HEK293 (cell line): ENCODE measurements around the gene GPR62.

Source experiments
- CTCF ChIA-PET: fragments of 350-600 bp; formaldehyde crosslinking; extraction: SDS; loops from one replicate; lab custom pipeline; 2021; ENCODE audit warnings: antibody characterized with exemption; lab: Yijun Ruan, JAX
- POLR2A ChIA-PET: fragments of 300-600 bp; formaldehyde crosslinking; extraction: SDS; loops from one replicate; lab custom pipeline; 2020; ENCODE audit warnings: antibody characterized with exemption, inconsistent platforms; lab: Yijun Ruan, JAX
- H3K27ac ChIP-seq: fragments of 200-500 bp; sonication (Bioruptor generic); 2 replicates; pipeline ENCODE4 v1.5.1; 2014; ENCODE audit warnings: low read depth, low read length, control low read depth, inconsistent platforms; ENCODE audit errors: extremely low read depth
- H3K36me3 ChIP-seq, 2 experiments: fragments of 200-500 bp in 1 of 2; sonication (Bioruptor generic) in 1 of 2; 1 replicate in 1 of 2; 2 replicates in 1 of 2; pipeline ENCODE4 v1.5.1; 2014 to 2017; ENCODE audit warnings: inconsistent platforms in 2 of 2, low read length in 2 of 2; ENCODE audit not compliant: control insufficient read depth in 2 of 2, insufficient read depth in 1 of 2
- H3K4me1 ChIP-seq: fragments of 200-500 bp; sonication (Bioruptor generic); 2 replicates; pipeline ENCODE4 v1.5.1; 2014; ENCODE audit warnings: mild to moderate bottlenecking, low read length, inconsistent platforms; ENCODE audit not compliant: control insufficient read depth, insufficient read depth
- H3K4me3 ChIP-seq: 2 replicates; pipeline ENCODE4 v1.5.1; 2011; ENCODE audit warnings: low read depth, mild to moderate bottlenecking, control low read depth, low read length, moderate library complexity
- H3K9me3 ChIP-seq: fragments of 200-500 bp; sonication (Bioruptor generic); 2 replicates; pipeline ENCODE4 v1.5.1; 2014; ENCODE audit warnings: low read depth, low read length, inconsistent platforms; ENCODE audit not compliant: control insufficient read depth, insufficient read depth
- BCL11B ChIP-seq: fragments of 450-650 bp; formaldehyde crosslinking; IDR thresholded peaks from 2 replicates; pipeline ENCODE4 v1.5.1; 2016; ENCODE audit warnings: low read depth, missing biosample characterization, missing genetic modification characterization
- GFI1B ChIP-seq: fragments of 450-650 bp; formaldehyde crosslinking; IDR thresholded peaks from 2 replicates; pipeline ENCODE4 v1.5.1; 2016; ENCODE audit warnings: missing biosample characterization, missing genetic modification characterization
- GLIS1 ChIP-seq: fragments of 450-650 bp; formaldehyde crosslinking; IDR thresholded peaks from 2 replicates; pipeline ENCODE4 v1.5.1; 2016; ENCODE audit warnings: missing biosample characterization, missing genetic modification characterization
- KLF1 ChIP-seq: fragments of 450-650 bp; formaldehyde crosslinking; IDR thresholded peaks from 2 replicates; pipeline ENCODE4 v1.5.1; 2016; ENCODE audit warnings: missing biosample characterization, missing genetic modification characterization
- MZF1 ChIP-seq: fragments of 450-650 bp; formaldehyde crosslinking; IDR thresholded peaks from 2 replicates; pipeline ENCODE4 v1.5.1; 2017; ENCODE audit warnings: missing biosample characterization, missing genetic modification characterization, borderline replicate concordance
- SP7 ChIP-seq: fragments of 450-650 bp; formaldehyde crosslinking; IDR thresholded peaks from 2 replicates; pipeline ENCODE4 v1.5.1; 2016; ENCODE audit warnings: missing biosample characterization, missing genetic modification characterization
- ZNF202 ChIP-seq: fragments of 450-650 bp; formaldehyde crosslinking; IDR thresholded peaks from 2 replicates; pipeline ENCODE4 v1.5.1; 2016; ENCODE audit warnings: missing biosample characterization, missing genetic modification characterization, borderline replicate concordance
- ZNF266 ChIP-seq: fragments of 450-650 bp; formaldehyde crosslinking; IDR thresholded peaks from 2 replicates; pipeline ENCODE4 v1.5.1; 2016; ENCODE audit warnings: missing biosample characterization, missing genetic modification characterization, low read depth
- ZNF274 ChIP-seq, 2 experiments: fragments of 200-500 bp in 1 of 2; fragments of 450-650 bp in 1 of 2; sonication (Bioruptor generic) in 1 of 2; formaldehyde crosslinking in 1 of 2; IDR thresholded peaks; 2 replicates each; pipeline versions ENCODE4 v1.5.1 to v1.6.1; 2014 to 2016; ENCODE audit warnings: borderline replicate concordance in 1 of 2, inconsistent platforms in 1 of 2, low read length in 1 of 2, missing biosample characterization in 1 of 2, missing genetic modification characterization in 1 of 2
- ZNF341 ChIP-seq: fragments of 450-650 bp; formaldehyde crosslinking; IDR thresholded peaks from 2 replicates; pipeline ENCODE4; 2016; ENCODE audit warnings: low read depth, missing biosample characterization, missing genetic modification characterization
- ZNF37A ChIP-seq: fragments of 450-650 bp; IDR thresholded peaks from 2 replicates; pipeline ENCODE4 v1.5.1; 2018; ENCODE audit warnings: missing biosample characterization, missing genetic modification characterization
- ZNF394 ChIP-seq: fragments of 450-650 bp; formaldehyde crosslinking; IDR thresholded peaks from 2 replicates; pipeline ENCODE4 v1.5.1; 2016; ENCODE audit warnings: missing biosample characterization, missing genetic modification characterization, mild to moderate bottlenecking, moderate library complexity, borderline replicate concordance
- ZNF48 ChIP-seq: fragments of 450-650 bp; formaldehyde crosslinking; IDR thresholded peaks from 2 replicates; pipeline ENCODE4 v1.5.1; 2016; ENCODE audit warnings: missing biosample characterization, missing genetic modification characterization
- ZNF514 ChIP-seq: fragments of 450-650 bp; formaldehyde crosslinking; IDR thresholded peaks from 2 replicates; pipeline ENCODE4 v1.5.1; 2016; ENCODE audit warnings: missing biosample characterization, missing genetic modification characterization
- ZNF600 ChIP-seq: fragments of 450-650 bp; formaldehyde crosslinking; IDR thresholded peaks from 2 replicates; pipeline ENCODE4 v1.5.1; 2016; ENCODE audit warnings: missing biosample characterization, missing genetic modification characterization
- ZNF610 ChIP-seq: fragments of 450-650 bp; formaldehyde crosslinking; IDR thresholded peaks from 2 replicates; pipeline ENCODE4 v1.5.1; 2016; ENCODE audit warnings: missing biosample characterization, missing genetic modification characterization, borderline replicate concordance
- ZNF664 ChIP-seq: fragments of 450-650 bp; formaldehyde crosslinking; IDR thresholded peaks from 2 replicates; pipeline ENCODE4 v1.5.1; 2016; ENCODE audit warnings: missing biosample characterization, missing genetic modification characterization
- ZNF768 ChIP-seq: fragments of 450-650 bp; formaldehyde crosslinking; IDR thresholded peaks from 2 replicates; pipeline ENCODE4 v1.5.1; 2018; ENCODE audit warnings: missing biosample characterization, mild to moderate bottlenecking, missing genetic modification characterization
- ZNF791 ChIP-seq: fragments of 450-650 bp; formaldehyde crosslinking; IDR thresholded peaks from 2 replicates; pipeline ENCODE4 v1.5.1; 2016; ENCODE audit warnings: missing biosample characterization, missing genetic modification characterization
- TF ChIP-seq, protein P1 (sequence below): fragments of 450-650 bp; formaldehyde crosslinking; IDR thresholded peaks from 2 replicates; pipeline ENCODE4 v1.5.1; 2016; ENCODE audit warnings: missing biosample characterization, missing genetic modification characterization
- TF ChIP-seq, protein P2 (sequence below): IDR thresholded peaks from 2 replicates; pipeline ENCODE4 v1.6.1; 2011; ENCODE audit warnings: mild to moderate bottlenecking, low read depth, low read length, borderline replicate concordance
- TF ChIP-seq, protein P3 (sequence below): fragments of 450-650 bp; formaldehyde crosslinking; IDR thresholded peaks from 2 replicates; pipeline ENCODE4 v1.5.1; 2016; ENCODE audit warnings: missing biosample characterization, missing genetic modification characterization

The GPR62 gene

DNA sequence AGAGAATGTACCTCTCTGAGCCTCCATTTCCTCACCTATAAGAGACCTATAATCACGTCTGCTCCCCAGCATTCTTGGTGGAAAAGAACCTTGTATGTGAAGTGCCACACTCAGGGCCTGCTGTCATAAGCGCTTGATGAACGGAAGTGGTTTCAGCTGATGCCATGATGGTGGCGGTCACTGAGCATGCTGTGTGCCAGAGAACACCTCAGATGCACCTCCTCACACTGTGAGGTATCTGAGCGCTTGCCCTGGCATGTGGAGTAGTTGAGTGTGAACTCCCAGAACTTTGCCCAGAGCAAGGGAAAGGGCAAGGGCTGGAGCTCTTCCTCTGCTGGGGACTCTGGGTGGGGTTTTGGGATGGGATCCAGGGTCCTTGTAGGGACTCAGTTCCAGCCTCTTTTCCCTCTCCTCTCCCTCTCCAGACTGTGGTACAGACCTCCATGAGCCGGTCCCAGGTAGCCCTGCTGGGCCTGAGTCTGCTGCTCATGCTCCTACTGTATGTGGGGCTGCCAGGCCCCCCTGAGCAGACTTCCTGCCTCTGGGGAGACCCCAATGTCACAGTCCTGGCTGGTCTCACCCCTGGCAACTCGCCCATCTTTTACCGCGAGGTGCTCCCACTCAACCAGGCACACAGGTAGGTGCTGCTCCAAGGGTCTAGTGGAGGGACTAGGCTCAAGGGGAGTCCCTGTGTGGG lies 22.4 kb downstream of the GPR62 start:
- Histone ChIP-seq H3K36me3 (peaks cover 0 to 8% of the 10 kb centered on the region in 2 experiments; a peak in 1 of 3 replicates), H3K27ac (no peak overlapping the region), H3K9me3 (no peaks in the 10 kb centered on the region), H3K4me1 (no peaks in the 10 kb centered on the region), H3K4me3 (no peak overlapping the region)
- ChIA-PET CTCF (interaction anchor here (0.8 kb wide), 1 partner anchor 36 kb away, joined by 3 read pairs; the partner anchor contains the start of gene RRP9), POLR2A (interaction anchor here (1.6 kb wide), 1 partner anchor 15 kb away, joined by 4 read pairs; no protein-coding TSS in a partner anchor)
- TF ChIP-seq, protein P1, sequence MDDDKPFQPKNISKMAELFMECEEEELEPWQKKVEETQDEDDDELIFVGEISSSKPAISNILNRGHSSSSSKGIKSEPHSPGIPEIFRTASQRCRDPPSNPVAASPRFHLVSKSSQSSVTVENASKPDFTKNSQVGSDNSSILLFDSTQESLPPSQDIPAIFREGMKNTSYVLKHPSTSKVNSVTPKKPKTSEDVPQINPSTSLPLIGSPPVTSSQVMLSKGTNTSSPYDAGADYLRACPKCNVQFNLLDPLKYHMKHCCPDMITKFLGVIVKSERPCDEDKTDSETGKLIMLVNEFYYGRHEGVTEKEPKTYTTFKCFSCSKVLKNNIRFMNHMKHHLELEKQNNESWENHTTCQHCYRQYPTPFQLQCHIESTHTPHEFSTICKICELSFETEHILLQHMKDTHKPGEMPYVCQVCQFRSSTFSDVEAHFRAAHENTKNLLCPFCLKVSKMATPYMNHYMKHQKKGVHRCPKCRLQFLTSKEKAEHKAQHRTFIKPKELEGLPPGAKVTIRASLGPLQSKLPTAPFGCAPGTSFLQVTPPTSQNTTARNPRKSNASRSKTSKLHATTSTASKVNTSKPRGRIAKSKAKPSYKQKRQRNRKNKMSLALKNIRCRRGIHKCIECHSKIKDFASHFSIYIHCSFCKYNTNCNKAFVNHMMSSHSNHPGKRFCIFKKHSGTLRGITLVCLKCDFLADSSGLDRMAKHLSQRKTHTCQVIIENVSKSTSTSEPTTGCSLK (tag by site-specific recombination) = no peak
- no peak for TF ChIP-seq ZNF600 (tag by site-specific recombination)
- TF ChIP-seq ZNF37A (tag by site-specific recombination) = no peak
- TF ChIP-seq, protein P2, sequence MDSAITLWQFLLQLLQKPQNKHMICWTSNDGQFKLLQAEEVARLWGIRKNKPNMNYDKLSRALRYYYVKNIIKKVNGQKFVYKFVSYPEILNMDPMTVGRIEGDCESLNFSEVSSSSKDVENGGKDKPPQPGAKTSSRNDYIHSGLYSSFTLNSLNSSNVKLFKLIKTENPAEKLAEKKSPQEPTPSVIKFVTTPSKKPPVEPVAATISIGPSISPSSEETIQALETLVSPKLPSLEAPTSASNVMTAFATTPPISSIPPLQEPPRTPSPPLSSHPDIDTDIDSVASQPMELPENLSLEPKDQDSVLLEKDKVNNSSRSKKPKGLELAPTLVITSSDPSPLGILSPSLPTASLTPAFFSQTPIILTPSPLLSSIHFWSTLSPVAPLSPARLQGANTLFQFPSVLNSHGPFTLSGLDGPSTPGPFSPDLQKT = no peak

DNA sequence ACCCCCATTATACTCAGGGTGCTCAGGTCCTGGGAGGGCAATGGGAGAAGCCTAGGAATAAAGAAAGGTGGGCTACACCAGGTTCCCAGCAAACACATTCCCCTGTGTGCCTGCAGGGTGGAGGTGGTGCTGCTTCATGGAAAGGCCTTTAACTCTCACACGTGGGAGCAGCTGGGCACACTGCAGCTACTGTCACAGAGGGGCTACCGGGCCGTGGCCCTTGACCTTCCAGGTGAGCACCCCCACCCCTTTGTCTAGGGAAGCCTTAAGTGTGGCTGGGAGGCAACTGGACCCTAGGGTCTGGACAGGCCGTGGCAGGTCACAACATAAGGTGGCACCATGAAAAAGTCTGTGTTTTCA lies 22.9 kb downstream of the GPR62 start:
- Histone ChIP-seq H3K9me3 (no peaks in the 10 kb centered on the region), H3K4me1 (no peaks in the 10 kb centered on the region), H3K27ac (no peak overlapping the region), H3K4me3 (no peak overlapping the region), H3K36me3 (peaks cover 0 to 8% of the 10 kb centered on the region in 2 experiments; a peak in 1 of 3 replicates)
- TF ChIP-seq ZNF341 (tag by site-specific recombination) (no peak), ZNF266 (tag by site-specific recombination) (no peak), BCL11B (tag by site-specific recombination) (no peak), MZF1 (tag by site-specific recombination) (no peak), ZNF202 (tag by site-specific recombination) (no peak), GFI1B (tag by site-specific recombination) (no peak), ZNF514 (tag by site-specific recombination) (no peak), ZNF610 (tag by site-specific recombination) (no peak), ZNF394 (tag by site-specific recombination) (no peak), ZNF664 (no peak), ZNF768 (tag by site-specific recombination) (no peak), ZNF791 (tag by site-specific recombination) (no peak), KLF1 (tag by site-specific recombination) (no peak), SP7 (tag by site-specific recombination) (no peak), ZNF274 (IDR thresholded peaks at IDR 0.05; ENCODE audit: low read length) (no peak), ZNF274 (tag by site-specific recombination; IDR thresholded peaks at IDR 0.05; ENCODE audit: borderline replicate concordance) (no peak), GLIS1 (tag by site-specific recombination) (no peak), ZNF48 (tag by site-specific recombination) (no peak)
- TF ChIP-seq, protein P1 (tag by site-specific recombination) = no peak
- TF ChIP-seq, protein P3, sequence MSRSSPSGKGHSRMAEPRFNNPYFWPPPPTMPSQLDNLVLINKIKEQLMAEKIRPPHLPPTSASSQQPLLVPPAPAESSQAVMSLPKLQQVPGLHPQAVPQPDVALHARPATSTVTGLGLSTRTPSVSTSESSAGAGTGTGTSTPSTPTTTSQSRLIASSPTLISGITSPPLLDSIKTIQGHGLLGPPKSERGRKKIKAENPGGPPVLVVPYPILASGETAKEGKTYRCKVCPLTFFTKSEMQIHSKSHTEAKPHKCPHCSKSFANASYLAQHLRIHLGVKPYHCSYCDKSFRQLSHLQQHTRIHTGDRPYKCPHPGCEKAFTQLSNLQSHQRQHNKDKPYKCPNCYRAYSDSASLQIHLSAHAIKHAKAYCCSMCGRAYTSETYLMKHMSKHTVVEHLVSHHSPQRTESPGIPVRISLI (tag by site-specific recombination) = no peak
- ChIA-PET POLR2A (no interaction called here), CTCF (interaction anchor here (1.2 kb wide), 1 partner anchor 38 kb away, joined by 3 read pairs; no protein-coding TSS in a partner anchor)
